Ovary (tissue), 3 donors: ENCODE measurements around the gene C1orf115.

ENCODE experiments used
- CTCF ChIP-seq, 3 donors: fragments of 450-650 bp in 2 of 3; fragments of 200-600 bp in 1 of 3; IDR thresholded peaks; one replicate each; pipeline versions ENCODE4 v1.5.1 to v1.8.0; 2016 to 2022; ENCODE audit warnings: antibody characterized with exemption in 3 of 3, mild to moderate bottlenecking in 1 of 3
- POLR2A ChIP-seq: fragments of 450-650 bp; IDR thresholded peaks from one replicate; pipeline ENCODE4 v1.6.1; 2017; ENCODE audit warnings: antibody characterized with exemption, mild to moderate bottlenecking, moderate library complexity
- donor health status: DM: no; HTN: no; CAD: no.

- TF ChIP-seq CTCF (IDR thresholded peaks at IDR 0.05) (no peak), POLR2A (no peak)
Measured at GRCh38 chr1:220697326-220697725, 7.2 kb downstream of the C1orf115 start.
